Esophagus muscularis mucosa (tissue), 3 donors: ENCODE results near the gene GPR132.
A peak's percentile ranks its signal among the peaks of the same experiment; 100 is the strongest.

Source experiments
- POLR2AphosphoS5 ChIP-seq, 2 donors: sonication (generic); formaldehyde crosslinking; IDR thresholded peaks; one replicate each; pipeline ENCODE4 v1.6.1; 2017; ENCODE audit warnings: antibody characterized with exemption in 2 of 2
- TF ChIP-seq, protein P1 (sequence below), 3 experiments: fragments of 200-600 bp in 2 of 3; fragments of 450-650 bp in 1 of 3; sonication (generic) in 2 of 3; IDR thresholded peaks; one replicate each; pipeline ENCODE4 v1.5.1; 2017 to 2019; ENCODE audit warnings: antibody characterized with exemption in 3 of 3, mild to moderate bottlenecking in 2 of 3, moderate library complexity in 1 of 3

DNA sequence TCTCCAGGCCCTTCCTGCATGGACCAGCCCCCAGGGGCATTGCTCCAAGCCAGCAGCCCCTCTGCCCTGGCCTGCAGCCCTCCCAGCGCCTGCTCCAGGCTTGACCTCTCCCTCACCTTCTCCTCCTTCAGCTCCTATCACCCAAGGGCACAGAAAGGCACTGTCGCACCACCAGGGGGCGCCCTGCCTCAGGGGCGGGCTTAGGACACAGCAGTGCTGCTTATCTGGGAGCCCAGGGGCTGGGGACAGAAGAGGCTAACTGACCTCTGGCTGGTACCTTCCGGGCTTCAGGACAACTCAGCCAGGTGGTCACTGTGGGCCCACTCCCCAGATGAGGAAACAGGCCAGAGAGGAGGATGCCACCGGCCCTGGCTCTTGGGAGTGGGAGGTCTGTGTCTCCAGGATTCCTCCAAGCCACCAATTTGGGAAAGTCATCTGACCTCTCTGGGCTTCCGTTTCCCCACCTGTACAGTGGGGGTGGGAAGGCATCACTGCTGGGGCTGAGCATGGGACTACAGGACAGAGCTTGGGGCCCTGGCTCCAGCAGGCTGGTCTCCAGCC is 25.3 kb upstream of the GPR132 start:
- TF ChIP-seq, protein P1, sequence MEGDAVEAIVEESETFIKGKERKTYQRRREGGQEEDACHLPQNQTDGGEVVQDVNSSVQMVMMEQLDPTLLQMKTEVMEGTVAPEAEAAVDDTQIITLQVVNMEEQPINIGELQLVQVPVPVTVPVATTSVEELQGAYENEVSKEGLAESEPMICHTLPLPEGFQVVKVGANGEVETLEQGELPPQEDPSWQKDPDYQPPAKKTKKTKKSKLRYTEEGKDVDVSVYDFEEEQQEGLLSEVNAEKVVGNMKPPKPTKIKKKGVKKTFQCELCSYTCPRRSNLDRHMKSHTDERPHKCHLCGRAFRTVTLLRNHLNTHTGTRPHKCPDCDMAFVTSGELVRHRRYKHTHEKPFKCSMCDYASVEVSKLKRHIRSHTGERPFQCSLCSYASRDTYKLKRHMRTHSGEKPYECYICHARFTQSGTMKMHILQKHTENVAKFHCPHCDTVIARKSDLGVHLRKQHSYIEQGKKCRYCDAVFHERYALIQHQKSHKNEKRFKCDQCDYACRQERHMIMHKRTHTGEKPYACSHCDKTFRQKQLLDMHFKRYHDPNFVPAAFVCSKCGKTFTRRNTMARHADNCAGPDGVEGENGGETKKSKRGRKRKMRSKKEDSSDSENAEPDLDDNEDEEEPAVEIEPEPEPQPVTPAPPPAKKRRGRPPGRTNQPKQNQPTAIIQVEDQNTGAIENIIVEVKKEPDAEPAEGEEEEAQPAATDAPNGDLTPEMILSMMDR (IDR thresholded peaks at IDR 0.05), result peak; percentile 86 to 98 (median 90)
- peak in 1 of 2 donors; percentile 54 for TF ChIP-seq POLR2AphosphoS5 (IDR thresholded peaks at IDR 0.05)
